ENCODE results near the gene MET.

Gene MET

DNA sequence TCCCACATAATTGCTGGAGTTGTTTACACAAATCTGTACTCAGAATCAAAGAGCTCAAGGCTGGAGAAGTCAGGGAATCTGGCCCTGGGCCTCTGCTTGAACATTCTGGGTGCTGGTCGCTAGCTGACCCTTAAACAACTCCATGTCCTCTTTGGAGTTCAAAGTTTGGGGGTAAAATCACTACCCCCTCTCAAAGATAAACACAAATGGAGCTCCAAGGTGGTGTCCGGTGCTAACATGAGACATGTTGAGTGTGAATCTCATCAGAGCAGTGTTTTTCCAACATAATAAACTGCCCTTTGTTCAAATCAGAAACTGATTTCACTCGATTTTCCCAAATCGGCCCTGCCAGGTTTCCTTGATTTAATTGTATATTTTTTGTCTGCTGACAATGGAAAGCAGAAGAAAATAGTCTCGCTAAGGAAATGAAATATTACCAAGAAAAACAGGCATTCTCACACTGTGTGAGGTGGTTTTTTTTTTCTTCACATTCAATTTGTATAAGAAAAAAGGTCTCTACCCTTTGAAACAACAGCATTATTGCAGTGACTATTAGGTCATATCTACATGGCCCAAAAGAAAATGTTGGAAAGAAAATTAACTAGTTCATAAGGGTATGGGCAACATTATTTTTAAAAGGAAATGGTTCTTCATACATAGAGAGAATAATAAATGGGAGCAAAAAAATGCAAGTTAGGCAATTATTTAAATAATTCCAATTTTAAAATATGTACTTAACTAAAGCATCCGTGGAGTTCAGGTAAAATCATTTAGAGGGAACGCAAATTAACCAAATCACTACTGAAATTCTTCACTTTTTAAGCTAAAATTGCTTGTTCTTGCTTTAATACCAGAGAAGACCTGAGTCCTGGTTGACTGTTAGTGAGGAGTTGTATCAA lies 134.3 kb downstream of the MET start:
- no peaks in the 10 kb centered on the region for H3K27me3 Mint-ChIP-seq (ENCODE audit: low read depth, poor library complexity)
- no peaks in the 10 kb centered on the region for H3K36me3 Mint-ChIP-seq (ENCODE audit: low read depth)
- no peak overlapping the region for H3K4me3 Mint-ChIP-seq
- no peaks in the 10 kb centered on the region for H3K9me3 Mint-ChIP-seq
- H3K27ac Mint-ChIP-seq = peak overlapping the region; percentile 18
- TF ChIP-seq, protein P1, sequence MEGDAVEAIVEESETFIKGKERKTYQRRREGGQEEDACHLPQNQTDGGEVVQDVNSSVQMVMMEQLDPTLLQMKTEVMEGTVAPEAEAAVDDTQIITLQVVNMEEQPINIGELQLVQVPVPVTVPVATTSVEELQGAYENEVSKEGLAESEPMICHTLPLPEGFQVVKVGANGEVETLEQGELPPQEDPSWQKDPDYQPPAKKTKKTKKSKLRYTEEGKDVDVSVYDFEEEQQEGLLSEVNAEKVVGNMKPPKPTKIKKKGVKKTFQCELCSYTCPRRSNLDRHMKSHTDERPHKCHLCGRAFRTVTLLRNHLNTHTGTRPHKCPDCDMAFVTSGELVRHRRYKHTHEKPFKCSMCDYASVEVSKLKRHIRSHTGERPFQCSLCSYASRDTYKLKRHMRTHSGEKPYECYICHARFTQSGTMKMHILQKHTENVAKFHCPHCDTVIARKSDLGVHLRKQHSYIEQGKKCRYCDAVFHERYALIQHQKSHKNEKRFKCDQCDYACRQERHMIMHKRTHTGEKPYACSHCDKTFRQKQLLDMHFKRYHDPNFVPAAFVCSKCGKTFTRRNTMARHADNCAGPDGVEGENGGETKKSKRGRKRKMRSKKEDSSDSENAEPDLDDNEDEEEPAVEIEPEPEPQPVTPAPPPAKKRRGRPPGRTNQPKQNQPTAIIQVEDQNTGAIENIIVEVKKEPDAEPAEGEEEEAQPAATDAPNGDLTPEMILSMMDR (IDR thresholded peaks at IDR 0.05) = no peak
- DNase-seq = no peak
- H3K4me1 Mint-ChIP-seq = peaks cover 79% of the 10 kb centered on the region

DNA sequence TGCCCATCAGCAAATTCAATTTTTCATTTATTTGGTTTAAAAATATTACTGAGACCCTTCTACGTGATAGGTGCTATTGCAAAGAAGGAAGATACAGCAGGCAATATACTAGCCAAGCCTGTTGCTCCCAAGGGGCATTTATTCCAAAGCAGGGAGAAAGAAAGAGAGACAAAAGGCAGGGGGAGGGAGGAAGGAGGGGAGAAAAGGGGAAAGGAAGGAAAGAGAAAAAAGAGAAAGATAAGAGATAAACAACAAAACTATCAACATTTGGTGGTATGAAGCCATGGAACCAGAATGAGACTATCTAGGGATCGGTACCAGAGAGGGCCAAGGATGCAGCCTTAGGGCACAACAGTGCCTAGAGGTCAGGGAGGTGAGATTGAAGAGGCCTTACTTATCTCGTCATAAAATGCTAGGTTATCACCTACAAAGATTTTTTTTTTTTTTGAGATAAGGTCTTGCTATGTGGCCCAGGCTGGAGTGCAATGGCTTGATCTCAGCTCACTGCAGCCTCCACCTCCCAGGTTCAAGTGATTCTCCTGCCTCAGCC lies 135.1 kb downstream of the MET start:
- Mint-ChIP-seq H3K27ac (no peak overlapping the region), H3K4me1 (peaks cover 79% of the 10 kb centered on the region), H3K36me3 (ENCODE audit: low read depth) (no peaks in the 10 kb centered on the region), H3K27me3 (ENCODE audit: low read depth, poor library complexity) (peaks cover 3% of the 10 kb centered on the region), H3K9me3 (no peaks in the 10 kb centered on the region), H3K4me3 (no peak overlapping the region)
- DNase-seq = no peak
- TF ChIP-seq, protein P1 (IDR thresholded peaks at IDR 0.05) = no peak

DNA sequence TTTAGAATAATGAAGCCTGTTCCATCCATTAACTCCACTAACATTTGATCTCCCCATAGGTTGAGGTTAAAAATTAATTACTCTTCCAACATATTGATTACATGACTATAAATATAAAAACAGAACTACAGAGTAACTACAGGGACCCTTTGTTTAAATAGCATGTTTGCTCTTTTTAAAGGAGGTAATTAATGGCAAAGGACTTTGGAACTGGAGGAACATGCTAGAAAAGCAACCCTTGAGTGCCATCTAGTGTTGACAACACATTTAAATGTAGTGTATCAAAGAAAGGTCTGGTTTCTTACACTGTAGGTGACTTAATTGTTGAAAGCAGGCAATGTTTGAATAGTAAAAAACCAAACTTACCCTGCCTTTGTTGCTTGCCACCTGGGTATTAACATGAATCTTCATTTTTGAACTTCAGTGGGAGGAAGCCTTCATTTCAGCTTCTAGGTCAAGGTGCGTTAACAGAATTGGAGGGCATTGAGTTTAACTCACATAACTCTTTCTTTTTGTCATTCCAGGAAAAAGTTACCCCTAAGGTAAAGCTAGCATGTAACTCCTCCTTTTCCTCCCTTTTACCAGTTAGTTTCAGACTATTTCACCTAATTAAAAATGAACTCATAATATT lies 137.8 kb downstream of the MET start:
- TF ChIP-seq, protein P1 (IDR thresholded peaks at IDR 0.05) = peak; percentile 74
- no peaks in the 10 kb centered on the region for H3K9me3 Mint-ChIP-seq
- H3K27me3 Mint-ChIP-seq (ENCODE audit: low read depth, poor library complexity) = peaks cover 3% of the 10 kb centered on the region
- peak; percentile 33 for DNase-seq
- H3K27ac Mint-ChIP-seq = no peak overlapping the region
- H3K4me1 Mint-ChIP-seq = peaks cover 58% of the 10 kb centered on the region
- H3K4me3 Mint-ChIP-seq = no peak overlapping the region
- no peaks in the 10 kb centered on the region for H3K36me3 Mint-ChIP-seq (ENCODE audit: low read depth)

DNA sequence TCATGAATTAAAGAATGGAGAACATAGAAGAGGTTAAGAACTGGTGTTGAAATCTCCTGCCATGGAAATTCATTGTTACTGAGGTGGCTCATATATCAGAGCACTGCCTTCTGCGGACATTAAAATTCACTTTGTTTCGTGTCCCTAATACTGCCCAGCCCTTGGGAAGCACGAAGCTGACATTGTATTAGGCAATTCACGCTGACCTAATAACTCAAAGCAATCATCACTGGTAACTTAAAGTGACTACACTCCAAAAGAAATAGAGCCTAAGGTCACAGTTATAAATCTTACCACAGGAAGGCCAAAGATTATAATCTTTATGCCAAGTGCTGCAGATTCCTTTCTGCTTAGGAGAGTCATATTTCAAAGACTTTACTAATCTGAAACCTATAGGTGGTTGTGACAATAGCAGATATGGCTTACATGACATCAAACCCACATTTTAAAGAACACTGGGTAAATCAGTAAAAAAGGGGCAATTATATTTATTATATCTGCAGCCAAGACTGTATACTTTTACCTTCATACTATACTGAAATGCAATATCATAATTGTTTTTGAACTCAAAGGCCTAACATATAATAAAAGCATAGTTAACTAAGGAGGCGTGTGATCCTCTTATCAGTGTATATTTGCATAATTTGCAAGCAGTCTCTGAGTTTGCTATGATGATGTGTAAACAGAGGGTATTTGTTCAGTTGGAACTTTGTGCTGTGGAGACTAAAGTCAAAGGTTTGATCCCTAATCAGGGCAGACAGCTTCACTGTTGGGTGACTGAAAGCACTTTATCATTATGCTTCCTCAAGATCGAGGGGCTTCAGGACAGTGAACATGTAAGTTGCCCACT lies 138.5 kb downstream of the MET start:
- no peaks in the 10 kb centered on the region for H3K36me3 Mint-ChIP-seq (ENCODE audit: low read depth)
- DNase-seq = no peak
- peaks cover 3% of the 10 kb centered on the region for H3K27me3 Mint-ChIP-seq (ENCODE audit: low read depth, poor library complexity)
- peaks cover 50% of the 10 kb centered on the region for H3K4me1 Mint-ChIP-seq
- TF ChIP-seq, protein P1 (IDR thresholded peaks at IDR 0.05) = no peak
- no peak overlapping the region for H3K4me3 Mint-ChIP-seq
- H3K27ac Mint-ChIP-seq = no peak overlapping the region
- H3K9me3 Mint-ChIP-seq = no peaks in the 10 kb centered on the region

DNA sequence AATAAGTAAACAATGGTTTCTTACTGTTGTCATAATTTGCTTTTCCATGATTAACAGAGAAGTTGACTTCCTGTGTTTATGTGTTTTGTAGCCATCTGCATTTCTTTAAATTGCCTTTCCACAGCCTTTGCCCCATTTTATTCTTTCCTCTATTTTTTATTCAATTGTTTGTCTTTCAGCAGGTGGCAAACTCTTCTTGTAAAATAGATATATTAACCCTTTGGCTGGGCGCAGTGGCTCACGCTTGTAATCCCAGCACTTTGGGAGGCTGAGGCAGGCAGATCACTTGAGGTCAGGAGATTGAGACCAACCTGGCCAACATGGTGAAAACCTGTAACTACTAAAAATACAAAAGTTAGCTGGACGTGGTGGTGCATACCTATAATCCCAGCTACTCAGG lies 139.8 kb downstream of the MET start:
- Mint-ChIP-seq H3K4me3 (no peak overlapping the region), H3K27ac (no peak overlapping the region), H3K4me1 (peaks cover 37% of the 10 kb centered on the region), H3K27me3 (ENCODE audit: low read depth, poor library complexity) (peaks cover 7% of the 10 kb centered on the region), H3K9me3 (no peaks in the 10 kb centered on the region), H3K36me3 (ENCODE audit: low read depth) (no peaks in the 10 kb centered on the region)
- DNase-seq = no peak
- TF ChIP-seq, protein P1 (IDR thresholded peaks at IDR 0.05) = no peak
